KMS-11 (cell line): Measurements from ENCODE around the gene ACTR1A.
"Not testable (repeated sequence)": the region's sequence is repeated elsewhere in the genome, so short reads cannot be mapped to it uniquely, and the experiment has no call there.

Experiments
- H2AFZ ChIP-seq: fragments of 200-600 bp; sonication (generic); 2 replicates; pipeline ENCODE4 v1.6.1; 2016; ENCODE audit warnings: antibody characterized with exemption, mixed run types, low read depth
- H3K27ac ChIP-seq: fragments of 200-600 bp; sonication (generic); 2 replicates; pipeline ENCODE4 v1.6.1; 2016; ENCODE audit warnings: mild to moderate bottlenecking, mixed run types
- H3K27me3 ChIP-seq: fragments of 200-600 bp; sonication (generic); 2 replicates; pipeline ENCODE4 v1.6.1; 2017; ENCODE audit warnings: mild to moderate bottlenecking, low read depth, mixed run types, moderate library complexity; ENCODE audit not compliant: insufficient read depth
- H3K36me3 ChIP-seq: fragments of 200-600 bp; sonication (generic); 2 replicates; pipeline ENCODE4 v1.6.1; 2017; ENCODE audit warnings: mild to moderate bottlenecking, mixed run types; ENCODE audit not compliant: insufficient read depth
- H3K4me1 ChIP-seq: fragments of 200-600 bp; sonication (generic); 2 replicates; pipeline ENCODE4 v1.6.1; 2016; ENCODE audit warnings: mild to moderate bottlenecking, low read depth, mixed run types; ENCODE audit not compliant: poor library complexity, severe bottlenecking
- H3K4me2 ChIP-seq: fragments of 200-600 bp; sonication (generic); 2 replicates; pipeline ENCODE4 v1.7.0; 2016; ENCODE audit warnings: mild to moderate bottlenecking, mixed run types
- H3K4me3 ChIP-seq: fragments of 200-600 bp; sonication (generic); IDR thresholded peaks from 2 replicates; pipeline ENCODE4 v1.6.1; 2017; ENCODE audit warnings: low read depth, low read length, mixed read lengths; ENCODE audit not compliant: insufficient read depth
- H3K79me2 ChIP-seq: fragments of 200-600 bp; sonication (generic); 2 replicates; pipeline ENCODE4 v1.6.1; 2016; ENCODE audit warnings: low read depth, mixed run types; ENCODE audit not compliant: insufficient read depth
- H3K9ac ChIP-seq: fragments of 200-600 bp; sonication (generic); 2 replicates; pipeline ENCODE4 v1.6.1; 2016; ENCODE audit warnings: mild to moderate bottlenecking, mixed run types
- H4K20me1 ChIP-seq: fragments of 200-600 bp; sonication (generic); 2 replicates; pipeline ENCODE4 v1.6.1; 2016; ENCODE audit warnings: mild to moderate bottlenecking, mixed run types; ENCODE audit not compliant: insufficient read depth
- CTCF ChIP-seq: fragments of 200-600 bp; sonication (generic); conservative IDR thresholded peaks from 2 replicates; pipeline ENCODE4 v1.6.1; 2017; ENCODE audit warnings: low read depth, mild to moderate bottlenecking, antibody characterized with exemption, low read length, moderate library complexity, mixed read lengths

The ACTR1A gene

GRCh38 chr10:102538811-102539210 lies 36.3 kb upstream of the ACTR1A start:
- no peak overlapping the region for H2AFZ ChIP-seq
- no peak overlapping the region for H3K4me3 ChIP-seq
- no peaks in the 10 kb centered on the region for H3K27me3 ChIP-seq
- no peaks in the 10 kb centered on the region for H4K20me1 ChIP-seq
- H3K27ac ChIP-seq, result no peak overlapping the region
- no peaks in the 10 kb centered on the region for H3K79me2 ChIP-seq
- no peak overlapping the region for H3K9ac ChIP-seq
- no peak for TF ChIP-seq CTCF
- H3K4me2 ChIP-seq, result no peak overlapping the region
- peaks cover 3% of the 10 kb centered on the region for H3K4me1 ChIP-seq
- no peaks in the 10 kb centered on the region for H3K36me3 ChIP-seq

GRCh38 chr10:102537948-102538347 lies 35.4 kb upstream of the ACTR1A start:
- Histone ChIP-seq H4K20me1 (no peaks in the 10 kb centered on the region), H3K27ac (no peak overlapping the region), H3K4me2 (no peak overlapping the region), H3K36me3 (no peaks in the 10 kb centered on the region), H3K4me1 (peaks cover 3% of the 10 kb centered on the region), H3K9ac (no peak overlapping the region), H3K4me3 (no peak overlapping the region), H3K27me3 (no peaks in the 10 kb centered on the region), H2AFZ (no peak overlapping the region), H3K79me2 (no peaks in the 10 kb centered on the region)
- TF ChIP-seq CTCF, result no peak

GRCh38 chr10:102537367-102537766 lies 34.9 kb upstream of the ACTR1A start:
- H4K20me1 ChIP-seq, result no peaks in the 10 kb centered on the region
- no peak overlapping the region for H2AFZ ChIP-seq
- H3K36me3 ChIP-seq, result no peaks in the 10 kb centered on the region
- H3K27me3 ChIP-seq, result no peaks in the 10 kb centered on the region
- no peak overlapping the region for H3K9ac ChIP-seq
- TF ChIP-seq CTCF, result no peak
- H3K4me3 ChIP-seq, result no peak overlapping the region
- H3K4me2 ChIP-seq, result no peak overlapping the region
- H3K79me2 ChIP-seq, result no peaks in the 10 kb centered on the region
- H3K4me1 ChIP-seq, result peaks cover 3% of the 10 kb centered on the region
- H3K27ac ChIP-seq, result no peak overlapping the region

- no peak overlapping the region for H3K27ac ChIP-seq
- H3K4me2 ChIP-seq, result no peak overlapping the region
- no peaks in the 10 kb centered on the region for H3K27me3 ChIP-seq
- H2AFZ ChIP-seq, result no peak overlapping the region
- peaks cover 3% of the 10 kb centered on the region for H3K4me1 ChIP-seq
- H4K20me1 ChIP-seq, result no peaks in the 10 kb centered on the region
- no peak for TF ChIP-seq CTCF
- no peaks in the 10 kb centered on the region for H3K79me2 ChIP-seq
- no peak overlapping the region for H3K4me3 ChIP-seq
- no peaks in the 10 kb centered on the region for H3K36me3 ChIP-seq
- no peak overlapping the region for H3K9ac ChIP-seq
Observed at GRCh38 chr10:102535481-102536147, 33.1 kb upstream of the ACTR1A start.

GRCh38 chr10:102534966-102535365 lies 32.5 kb upstream of the ACTR1A start:
- not testable (repeated sequence) for H3K36me3 ChIP-seq, H3K27me3 ChIP-seq, H3K9ac ChIP-seq, H3K79me2 ChIP-seq, H4K20me1 ChIP-seq, H3K4me1 ChIP-seq, H3K4me2 ChIP-seq, H3K4me3 ChIP-seq, H3K27ac ChIP-seq, H2AFZ ChIP-seq
